HepG2 (cell line): Measurements from ENCODE around the gene ZNF444. TPM values are rescaled to one million over a fixed set of nuclear protein-coding genes. Genes with fewer than 3 reads are reported as not detected.
"Not testable (repeated sequence)": the region's sequence is repeated elsewhere in the genome, so short reads cannot be mapped to it uniquely, and the experiment has no call there.

Experiments used
- ATAC-seq: fragments of 200-7000 bp; cut with Tn5 transposase; 3 replicates; pipeline ENCODE4 v1.9.1; 2020; ENCODE audit warnings: mild to moderate bottlenecking, moderate library complexity
- BruUV-seq: library from RNA; stranded (reverse); fragments of 400-500 nt; replicated peaks from 2 replicates; lab custom pipeline; 2021; lab: Mats Ljungman, UMichigan
- CTCF ChIA-PET: fragments of 300-600 bp; formaldehyde crosslinking; extraction: SDS; loops from one replicate; lab custom pipeline; 2021; ENCODE audit warnings: low total read pairs, inconsistent platforms, low intra/inter-chr PET ratio; lab: Yijun Ruan, JAX
- POLR2A ChIA-PET: fragments of 350-600 bp; sonication (Branson Sonifier 250); formaldehyde crosslinking; loops from one replicate; lab custom pipeline; 2020; ENCODE audit warnings: antibody characterized with exemption, inconsistent platforms; lab: Yijun Ruan, JAX
- DNase-seq: peaks from one replicate; pipeline ENCODE4 v3.0.0-alpha.2; 2015; ENCODE audit warnings: low spot score
- FAIRE-seq: peaks from 3 replicates; lab custom pipeline; 2011; peaks lifted over from hg19 to GRCh38; lab: Jason Lieb, UNC
- H2AFZ ChIP-seq: one replicate; pipeline ENCODE4 v1.6.1; 2011; ENCODE audit warnings: low read length, inconsistent platforms
- H3K27ac ChIP-seq: fragments of 300-600 bp; 3 replicates; pipeline ENCODE4 v1.8.0; 2011; ENCODE audit warnings: mixed run types, mild to moderate bottlenecking, mixed read lengths, low read length, inconsistent platforms; ENCODE audit not compliant: insufficient read depth; ENCODE audit errors: extremely low read length
- H3K27me3 ChIP-seq, 2 experiments: fragments of 200-600 bp in 1 of 2; 2 replicates in 1 of 2; 3 replicates in 1 of 2; pipeline versions ENCODE4 v1.6.0 to v1.8.0; 2011; ENCODE audit warnings: low read length in 2 of 2, mild to moderate bottlenecking in 2 of 2, moderate library complexity in 2 of 2, inconsistent platforms in 1 of 2; ENCODE audit not compliant: insufficient read depth in 2 of 2, control insufficient read depth in 1 of 2
- H3K36me3 ChIP-seq, 2 experiments: fragments of 200-600 bp in 1 of 2; replicated peaks in 1 of 2; 2 replicates in 1 of 2; 3 replicates in 1 of 2; pipeline versions ENCODE4 v1.5.1 to v1.8.0; 2011; ENCODE audit warnings: low read length in 2 of 2, inconsistent platforms in 1 of 2; ENCODE audit not compliant: insufficient read depth in 2 of 2, control insufficient read depth in 1 of 2
- H3K4me1 ChIP-seq: 2 replicates; pipeline ENCODE4 v1.5.1; 2012; ENCODE audit warnings: low read length, inconsistent platforms; ENCODE audit not compliant: insufficient read depth
- H3K4me2 ChIP-seq: 2 replicates; pipeline ENCODE4 v1.6.0; 2011; ENCODE audit warnings: low read depth, low read length, inconsistent platforms
- H3K4me3 ChIP-seq, 3 experiments: fragments of 200-600 bp in 1 of 3; sonication (generic), shearing (Covaris generic) in 1 of 3; replicated peaks in 1 of 3; 2 replicates each; pipeline ENCODE4 v1.5.1; 2011 to 2016; ENCODE audit warnings: low read length in 3 of 3, inconsistent platforms in 2 of 3, low read depth in 2 of 3, mild to moderate bottlenecking in 2 of 3, control low read depth in 1 of 3, mixed read lengths in 1 of 3; ENCODE audit not compliant: insufficient read depth in 1 of 3
- H3K79me2 ChIP-seq: one replicate; pipeline ENCODE4 v1.6.1; 2011; ENCODE audit warnings: low read length, inconsistent platforms; ENCODE audit not compliant: insufficient read depth
- H3K9ac ChIP-seq: 2 replicates; pipeline ENCODE4 v1.6.0; 2011; ENCODE audit warnings: mild to moderate bottlenecking, low read depth, low read length, inconsistent platforms; ENCODE audit not compliant: insufficient read depth
- H3K9me3 ChIP-seq: 2 replicates; pipeline ENCODE4 v1.5.1; 2012; ENCODE audit warnings: mild to moderate bottlenecking, low read length
- H4K20me1 ChIP-seq: 2 replicates; pipeline ENCODE4 v1.6.0; 2011; ENCODE audit warnings: inconsistent platforms, mild to moderate bottlenecking, low read length, moderate library complexity; ENCODE audit not compliant: insufficient read depth
- AGO2 ChIP-seq: fragments of 200-400 bp; formaldehyde crosslinking; optimal IDR thresholded peaks from 2 replicates; pipeline ENCODE3; 2017; ENCODE audit warnings: mild to moderate bottlenecking, low read depth, low read length, moderate library complexity
- MXD3 ChIP-seq: IDR thresholded peaks from 2 replicates; pipeline ENCODE4 v1.6.1; 2016; ENCODE audit warnings: mild to moderate bottlenecking, missing biosample characterization, missing genetic modification reagents
- RBM22 ChIP-seq: fragments of 200-400 bp; formaldehyde crosslinking; optimal IDR thresholded peaks from 2 replicates; pipeline ENCODE3; 2017; ENCODE audit warnings: mild to moderate bottlenecking, low read length, moderate library complexity
- WGBS: methylation state at CpG from one replicate; pipeline ENCODE4 v1.1.6; 2017; ENCODE audit warnings: low lambda C conversion rate; 5-methylcytosine and 5-hydroxymethylcytosine counted together
- in situ Hi-C: cut with HindIII; loops from 2 replicates; pipeline ENCODE4 v1.10.0; 2017; ENCODE audit warnings: low pct_unique_long_range_greater_than_20kb; ENCODE audit not compliant: extremely low pct_ligation_motif_present
- intact Hi-C: fragments of 100-400 bp; cut with micrococcal nuclease; formaldehyde crosslinking; loops from one replicate; pipeline ENCODE4 v1.10.0; 2022; ENCODE audit not compliant: unreplicated experiment
- polyA plus RNA-seq, 8 experiments: library from polyadenylated mRNA; depleted of rRNA in 3 of 8; stranded (reverse) in 7 of 8; unstranded in 1 of 8; fragments of >200 nt; fragmentation: Illumina TruSeq in 4 of 8; extraction: Trizol in 4 of 8; gene quantifications; 2 replicates each; pipeline versions ENCODE4 v1.2.1 to v1.2.3, GENCODE V29; 2011 to 2016; ENCODE audit warnings: low read depth in 4 of 8, missing spikeins in 1 of 8, mixed read lengths in 1 of 8; ENCODE audit not compliant: insufficient read depth in 1 of 8
- total RNA-seq, 5 experiments: library from RNA; depleted of rRNA; stranded (reverse); fragments of >200 nt; fragmentation: Illumina TruSeq; extraction: Trizol; gene quantifications; 2 replicates each; pipeline ENCODE4 v1.2.3, GENCODE V29; 2016; ENCODE audit warnings: low read depth in 1 of 5

The ZNF444 gene
- total and polyA plus RNA-seq, 2 of the 13 experiments (the other 11 are each of a cell fraction or from before 2014, with no cell fraction given), result 27.4 to 30.3 TPM

DNA sequence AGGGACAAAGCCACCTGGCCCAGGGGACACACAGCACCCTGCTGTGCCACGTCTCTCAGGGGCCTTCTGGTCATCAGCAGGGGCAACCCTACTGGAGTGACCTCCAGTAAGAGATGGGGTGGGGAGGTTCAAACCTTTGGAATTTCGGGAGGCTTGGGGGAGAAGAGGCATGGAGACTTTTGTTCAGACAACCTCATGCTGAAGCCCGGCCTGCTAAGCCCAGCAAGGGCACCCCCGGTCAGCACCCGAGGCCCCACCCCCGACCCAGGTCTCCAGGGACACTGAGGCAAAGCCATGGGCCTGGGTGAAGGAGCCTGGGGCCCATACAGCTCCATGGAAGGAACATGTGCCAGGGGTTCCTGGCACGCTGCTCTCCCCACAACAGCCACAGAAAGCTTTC lies 43.3 kb upstream of the ZNF444 start:
- H2AFZ ChIP-seq, result no peak overlapping the region
- no peaks in the 10 kb centered on the region for H3K4me1 ChIP-seq
- no peak overlapping the region for H3K27ac ChIP-seq
- peaks cover 37% of the 10 kb centered on the region for H3K79me2 ChIP-seq
- peaks cover 41 to 83% of the 10 kb centered on the region in 2 experiments for H3K36me3 ChIP-seq
- no peak overlapping the region for H3K9ac ChIP-seq
- peaks cover 30% of the 10 kb centered on the region for H4K20me1 ChIP-seq
- H3K4me3 ChIP-seq, result no peak overlapping the region
- CTCF ChIA-PET, result no interaction called here
- ATAC-seq, result no peak
- BruUV-seq, result no TSS peak
- TF ChIP-seq MXD3, result no peak
- peak; percentile 4 for TF ChIP-seq AGO2
- no peak overlapping the region for H3K4me2 ChIP-seq
- no peak for DNase-seq
- no peaks in the 10 kb centered on the region; a peak in 1 of 5 replicates for H3K27me3 ChIP-seq
- intact Hi-C loops (no loop called here), in situ Hi-C loops (loop anchor here (5.0 kb wide), 1 partner anchor 65 kb away; no protein-coding TSS in a partner anchor)
- WGBS, result 100% methylated on average over 3 of the region's 7 CpGs
- peaks cover 8% of the 10 kb centered on the region; the same call in 1 of the 2 replicates for H3K9me3 ChIP-seq
- POLR2A ChIA-PET, result no interaction called here
- no peak for FAIRE-seq

DNA sequence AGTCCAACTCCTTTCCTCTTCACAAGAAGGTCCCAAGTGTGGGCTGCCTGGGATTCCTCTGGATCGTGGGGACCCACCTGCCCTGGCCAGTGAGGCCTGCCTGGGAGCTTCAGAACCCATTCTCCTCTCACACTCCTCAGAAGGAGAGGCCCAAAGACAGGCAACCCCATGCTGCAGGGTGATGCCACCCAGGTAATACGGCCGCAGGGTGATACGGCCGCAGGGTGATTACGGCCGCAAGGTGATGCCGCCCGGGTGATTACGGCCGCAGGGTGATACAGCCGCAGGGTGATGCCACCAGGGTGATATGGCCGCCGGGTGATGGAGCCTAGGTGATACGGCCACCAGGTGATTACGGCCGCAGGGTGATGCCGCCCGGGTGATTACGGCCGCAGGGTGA lies 42.9 kb upstream of the ZNF444 start:
- H3K9ac ChIP-seq, H3K9me3 ChIP-seq, H3K4me3 ChIP-seq, CTCF ChIA-PET, intact Hi-C loops, POLR2A ChIA-PET, H3K4me2 ChIP-seq, H3K4me1 ChIP-seq, H2AFZ ChIP-seq, ATAC-seq, BruUV-seq, H3K27ac ChIP-seq, DNase-seq, H3K27me3 ChIP-seq, FAIRE-seq: not testable (repeated sequence)
- Histone ChIP-seq H3K36me3 (peaks cover 39 to 80% of the 10 kb centered on the region in 2 experiments), H4K20me1 (peaks cover 31% of the 10 kb centered on the region), H3K79me2 (peaks cover 37% of the 10 kb centered on the region)
- WGBS, result 96% methylated on average over 14 of the region's 21 CpGs
- peak; percentile 57 for TF ChIP-seq RBM22
- in situ Hi-C loops, result loop anchor here (5.0 kb wide), 1 partner anchor 64 kb away; no protein-coding TSS in a partner anchor
